Erythroblast (primary cell): ENCODE data around the gene ZP1.

Source experiments
- GATA1 ChIP-seq: IDR thresholded peaks from 2 replicates; pipeline ENCODE4 v1.6.1; 2011; ENCODE audit warnings: low read depth, mild to moderate bottlenecking, control low read depth, low read length, moderate library complexity
- POLR2A ChIP-seq: IDR thresholded peaks from 2 replicates; pipeline ENCODE4 v1.6.1; 2011; ENCODE audit warnings: mild to moderate bottlenecking, low read length

GRCh38 chr11:60916669-60917206 is 49.4 kb downstream of the ZP1 start:
- TF ChIP-seq POLR2A (no peak), GATA1 (no peak)
